ENCODE data around the gene MAMDC4.
"Not testable (repeated sequence)": the region's sequence is repeated elsewhere in the genome, so short reads cannot be mapped to it uniquely, and the experiment has no call there.

Gene MAMDC4

DNA sequence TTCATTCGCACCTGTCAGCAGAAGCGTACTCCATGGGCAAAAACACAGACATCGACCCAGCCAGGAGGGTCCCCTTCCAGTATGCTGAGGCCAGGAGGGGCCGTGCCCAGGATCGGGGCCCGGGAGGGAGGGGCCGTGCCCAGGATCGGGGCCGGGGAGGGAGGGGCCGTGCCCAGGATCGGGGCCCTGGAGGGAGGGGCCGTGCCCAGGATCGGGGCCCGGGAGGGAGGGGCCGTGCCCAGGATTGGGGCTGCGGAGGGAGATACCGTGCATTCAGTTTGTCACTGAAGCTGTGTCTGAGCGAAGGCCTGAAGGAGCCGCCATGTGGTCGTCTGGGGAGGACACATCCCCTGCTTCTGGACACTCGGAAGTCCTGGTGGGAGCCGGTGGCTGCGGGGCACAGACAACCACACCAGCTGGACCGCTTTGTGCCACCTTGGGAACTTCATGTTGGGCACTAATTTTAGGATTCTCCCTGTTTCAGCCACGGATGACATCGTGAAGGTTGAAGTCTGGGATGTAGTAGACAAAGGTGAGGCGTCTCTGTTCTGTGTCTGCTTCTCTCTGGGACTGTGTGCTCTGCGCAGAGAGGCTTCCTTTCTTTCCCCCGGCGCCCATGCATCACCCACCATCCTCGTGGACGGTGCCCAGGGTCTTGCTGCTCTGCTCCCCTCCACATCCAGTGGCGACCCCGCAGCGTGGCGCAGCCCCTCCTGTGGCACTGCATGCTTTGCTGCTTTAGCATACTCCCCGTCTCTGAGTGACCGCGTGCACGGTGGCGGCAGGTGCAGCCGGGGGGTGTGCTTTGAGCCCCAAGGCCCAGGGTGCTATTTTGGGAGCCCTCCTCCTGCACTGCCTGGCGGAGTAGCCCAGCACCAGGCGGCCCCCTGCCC, 26.6 kb upstream of the MAMDC4 start:
- DNase-seq (ENCODE audit: low spot score), result no peak

GRCh38 chr9:136826188-136826541, 26.0 kb upstream of the MAMDC4 start:
- no peak for DNase-seq (ENCODE audit: low spot score)

- no peak for DNase-seq (ENCODE audit: low spot score)
Measured at GRCh38 chr9:136826703-136827582, 25.2 kb upstream of the MAMDC4 start.

DNA sequence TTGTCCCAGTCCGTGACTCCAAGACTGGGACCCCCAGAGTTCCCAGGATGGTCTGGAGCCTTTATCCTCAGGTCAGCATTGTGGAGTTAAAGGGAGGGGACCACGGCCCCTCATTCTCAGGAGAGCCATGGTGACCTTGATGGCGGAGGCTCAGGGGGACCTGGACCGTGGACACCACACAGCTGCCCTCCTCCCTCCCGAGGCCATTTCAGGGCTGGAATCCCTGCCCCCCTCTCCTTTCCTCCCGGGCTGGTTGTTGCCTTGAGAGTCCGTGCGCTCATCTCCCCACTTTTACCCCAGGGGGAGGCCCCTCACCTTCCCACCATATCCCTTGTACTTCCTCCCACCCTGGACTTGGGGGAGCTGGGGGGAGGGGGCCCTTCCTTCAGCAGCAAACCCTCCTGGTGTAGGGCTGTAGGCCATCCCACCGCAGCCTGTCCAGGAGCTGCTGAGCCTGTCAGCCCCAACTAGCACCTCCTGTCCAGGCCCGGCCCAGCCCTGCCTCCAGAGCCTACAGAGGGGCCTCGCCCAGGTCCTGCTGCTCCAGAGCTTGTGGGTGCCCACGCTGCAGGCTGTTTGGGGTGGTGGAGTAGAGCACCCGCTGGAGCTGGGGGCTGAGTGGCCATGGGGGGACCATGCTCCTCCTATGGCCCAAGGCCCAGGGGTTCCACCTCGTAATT, 24.2 kb upstream of the MAMDC4 start:
- no peak for DNase-seq (ENCODE audit: low spot score)

DNA sequence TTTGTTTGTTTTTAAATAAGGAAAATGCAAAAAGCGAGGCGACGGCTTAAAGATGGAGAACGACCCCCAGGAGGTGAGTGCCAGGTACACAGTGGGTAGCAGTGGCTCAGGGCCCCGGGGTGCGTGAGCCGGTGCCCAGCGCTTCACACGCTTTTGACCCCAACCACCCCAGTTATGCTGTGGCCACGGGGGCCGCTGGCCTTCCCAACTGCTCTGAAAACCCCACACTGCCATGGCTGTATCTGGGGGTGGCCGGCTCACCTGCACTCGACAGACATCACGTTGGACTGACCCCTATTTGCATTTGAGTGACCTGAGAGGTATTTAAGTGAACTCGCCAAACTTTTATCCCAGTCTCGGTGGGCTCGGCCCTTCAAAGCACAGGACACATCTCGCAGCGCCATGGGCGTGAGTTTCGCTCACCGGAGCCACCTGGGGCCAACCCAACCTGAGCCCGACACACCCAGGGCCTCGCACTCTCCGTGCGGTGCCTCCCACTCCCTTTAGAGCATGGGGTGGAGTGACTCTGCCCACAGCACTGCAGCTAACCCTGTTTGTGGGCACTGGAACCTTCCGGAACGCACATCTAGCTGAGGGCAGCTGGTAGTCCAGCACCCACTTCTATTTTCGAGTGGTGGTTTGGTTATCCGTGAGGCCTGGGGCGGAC, 23.5 kb upstream of the MAMDC4 start:
- no peak for DNase-seq (ENCODE audit: low spot score)

- no peak for DNase-seq (ENCODE audit: low spot score)
Measured at GRCh38 chr9:136829412-136829811, 22.7 kb upstream of the MAMDC4 start.

DNA sequence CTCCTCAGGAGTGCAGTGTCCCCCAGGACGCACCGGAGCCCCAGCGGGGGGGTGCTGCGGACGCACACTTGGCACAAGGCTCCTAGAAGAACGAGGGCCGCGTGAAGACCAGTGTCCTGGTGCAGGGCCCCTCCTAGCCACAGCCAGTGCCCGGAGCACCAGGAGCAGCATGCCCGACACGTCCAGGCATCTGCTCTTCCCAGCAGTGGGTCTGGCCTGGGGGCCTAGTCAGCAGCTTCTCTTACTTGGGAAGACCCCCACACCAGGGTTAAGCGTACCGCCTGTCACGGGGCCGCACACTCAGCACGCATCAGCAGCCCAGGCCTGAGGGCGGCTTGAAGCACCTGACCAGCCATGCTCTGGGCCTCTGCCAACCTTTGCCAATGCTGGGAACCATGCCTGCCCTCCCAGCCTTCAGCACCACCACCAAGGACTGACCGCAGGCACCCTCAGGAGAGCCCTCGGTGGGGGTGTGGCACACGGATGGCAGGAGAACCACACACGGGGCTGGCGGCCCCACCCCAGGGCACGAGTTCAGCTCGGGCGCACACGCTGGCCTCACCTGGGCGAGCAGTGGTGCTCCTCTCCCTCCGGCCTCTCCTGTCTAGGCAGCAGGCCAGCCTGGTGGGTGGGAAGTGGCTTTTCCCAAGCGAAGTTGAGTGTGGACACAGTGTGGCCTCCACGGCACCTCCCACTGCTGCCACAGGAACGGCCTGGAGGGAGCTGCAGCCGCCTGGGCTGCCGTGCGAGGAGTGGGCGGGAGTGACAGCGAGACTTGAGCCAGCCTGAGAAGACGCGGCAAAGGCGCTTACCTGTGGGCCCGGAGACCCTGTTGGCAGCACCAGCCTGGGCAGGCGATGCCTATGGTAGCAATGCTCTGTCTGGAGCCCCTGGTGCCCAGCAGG, 21.9 kb upstream of the MAMDC4 start:
- DNase-seq (ENCODE audit: low spot score), result no peak

DNA sequence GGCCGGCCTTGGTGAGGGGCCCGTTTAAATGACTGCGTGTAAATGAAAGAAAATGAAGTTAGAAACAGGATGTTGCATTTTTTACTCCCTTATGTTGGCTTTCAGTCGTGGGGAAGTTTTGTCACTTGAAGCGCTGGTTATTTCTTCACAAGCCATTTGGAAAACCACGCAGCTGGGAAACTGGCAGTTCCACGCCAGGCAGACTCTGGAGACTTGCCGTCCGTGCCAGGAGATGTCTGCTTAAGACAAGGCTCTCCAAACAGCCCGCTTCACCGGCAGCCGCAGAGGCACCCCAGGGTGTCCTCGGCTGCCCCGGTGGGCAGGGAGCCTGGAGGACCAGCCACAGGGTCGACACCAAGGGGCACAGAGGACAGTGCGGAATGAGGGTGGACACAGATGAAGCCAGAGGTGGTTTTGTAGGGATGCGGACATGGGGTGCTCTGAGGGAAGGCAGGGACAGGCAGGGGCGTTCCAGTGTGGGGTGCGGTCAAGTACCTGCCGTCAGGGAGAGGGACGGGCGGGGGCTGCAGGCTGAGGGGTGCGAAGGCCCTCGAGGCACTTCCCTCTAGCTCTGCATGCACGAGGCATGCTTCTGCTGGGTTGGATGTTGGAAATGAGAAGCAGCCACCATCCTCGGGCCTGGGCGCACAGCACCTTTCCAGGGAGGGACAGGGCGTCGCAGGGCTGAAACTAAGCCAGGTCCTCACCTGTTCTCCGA, 21.0 kb upstream of the MAMDC4 start:
- no peak for DNase-seq (ENCODE audit: low spot score)

- DNase-seq (ENCODE audit: low spot score), result no peak
Measured at GRCh38 chr9:136831720-136832104, 20.4 kb upstream of the MAMDC4 start.

- DNase-seq (ENCODE audit: low spot score), result no peak
Measured at GRCh38 chr9:136832581-136832980, 19.6 kb upstream of the MAMDC4 start.

DNA sequence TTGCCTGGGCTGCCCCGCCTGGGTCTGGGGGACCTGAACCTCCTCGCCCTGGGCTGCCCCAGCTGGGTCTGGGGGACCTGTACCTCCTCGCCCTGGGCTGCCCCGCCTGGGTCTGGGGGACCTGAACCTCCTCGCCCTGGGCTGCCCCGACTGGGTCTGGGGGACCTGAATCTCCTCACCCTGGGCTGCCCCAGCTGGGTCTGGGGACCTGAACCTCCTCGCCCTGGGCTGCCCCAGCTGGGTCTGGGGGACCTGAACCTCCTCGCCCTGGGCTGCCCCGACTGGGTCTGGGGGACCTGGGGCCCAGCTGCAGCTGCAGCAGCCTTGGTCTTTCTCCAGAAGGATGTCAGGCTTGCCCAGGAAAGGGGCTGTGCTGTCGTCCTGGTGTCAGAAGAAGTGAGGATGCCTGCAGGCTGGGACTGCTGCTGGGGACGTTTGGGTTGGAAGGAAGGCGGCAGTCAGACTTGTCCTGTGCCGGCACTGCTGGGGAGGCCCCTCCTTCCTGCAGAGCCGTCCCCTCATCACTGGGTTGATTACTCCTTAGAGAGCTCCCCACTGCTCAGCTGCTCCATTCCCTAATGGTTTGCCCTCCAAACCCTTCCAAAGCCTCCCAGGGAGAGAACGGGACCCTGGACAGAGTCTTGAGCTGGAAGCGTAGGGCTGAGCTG, 18.6 kb upstream of the MAMDC4 start:
- DNase-seq (ENCODE audit: low spot score), result not testable (repeated sequence)

DNA sequence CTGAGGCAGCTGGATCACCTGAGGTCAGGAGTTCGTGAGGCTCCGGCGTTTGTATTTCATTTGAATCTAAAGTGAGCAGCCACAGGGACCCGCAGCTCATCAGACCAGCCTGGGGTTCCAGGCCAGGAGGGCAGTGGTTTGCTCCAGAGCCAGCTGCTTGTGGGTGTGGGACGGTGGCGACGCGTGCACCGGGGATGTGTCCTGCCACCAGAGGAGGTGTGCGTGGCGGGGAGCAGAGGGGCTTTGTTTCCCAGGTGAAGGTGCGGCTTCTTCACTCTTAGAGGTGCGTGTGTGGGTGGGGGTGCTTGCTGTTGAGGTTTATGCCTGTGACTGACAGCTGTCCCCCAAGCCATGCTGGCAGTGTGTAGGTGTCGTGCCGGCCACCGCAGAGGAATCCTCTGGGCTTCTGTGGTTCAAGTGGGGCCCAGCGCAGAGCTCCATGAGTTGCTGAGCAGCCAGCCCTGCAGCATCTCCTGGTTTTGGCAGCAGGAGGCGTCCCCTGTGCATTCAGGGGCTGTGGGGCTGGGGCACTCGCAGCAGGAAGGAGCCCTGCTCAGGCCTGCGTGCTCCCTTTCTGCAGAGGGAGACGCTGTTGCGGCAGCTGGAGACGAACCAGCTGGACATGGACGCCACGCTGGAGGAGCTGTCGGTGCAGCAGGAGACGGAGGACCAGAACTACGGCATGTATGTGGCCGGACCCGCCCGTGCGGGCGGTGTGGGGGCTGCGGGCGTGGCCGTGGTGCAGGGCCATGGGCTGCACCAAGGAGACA, 16.8 kb upstream of the MAMDC4 start:
- DNase-seq (ENCODE audit: low spot score), result no peak

- DNase-seq (ENCODE audit: low spot score), result no peak
Measured at GRCh38 chr9:136835932-136836904, 15.9 kb upstream of the MAMDC4 start.

DNA sequence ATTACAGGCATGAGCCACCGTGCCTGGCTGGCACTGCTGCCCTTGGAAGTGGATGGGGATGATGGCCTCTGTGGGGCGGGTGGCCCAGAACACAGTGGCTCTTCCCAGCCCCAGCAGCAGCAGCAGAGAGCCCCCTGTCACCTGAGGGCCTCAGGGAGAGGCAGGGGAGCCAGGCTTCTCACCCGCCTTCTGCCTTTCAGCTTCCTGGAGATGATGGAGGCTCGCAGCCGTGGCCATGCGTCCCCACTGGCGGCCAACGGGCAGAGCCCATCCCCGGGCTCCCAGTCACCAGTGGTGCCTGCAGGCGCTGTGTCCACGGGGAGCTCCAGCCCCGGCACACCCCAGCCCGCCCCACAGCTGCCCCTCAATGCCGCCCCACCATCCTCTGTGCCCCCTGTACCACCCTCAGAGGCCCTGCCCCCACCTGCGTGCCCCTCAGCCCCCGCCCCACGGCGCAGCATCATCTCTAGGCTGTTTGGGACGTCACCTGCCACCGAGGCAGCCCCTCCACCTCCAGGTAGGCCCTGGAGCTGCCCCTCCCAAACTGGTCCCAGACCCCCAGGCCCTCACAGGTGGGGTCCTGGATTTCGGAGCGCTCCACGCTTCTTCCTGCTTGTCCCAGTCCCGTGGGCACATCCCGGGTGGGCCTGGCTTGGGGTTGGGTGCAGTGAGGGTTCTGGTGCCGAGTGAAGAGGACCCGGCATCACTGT, 14.8 kb upstream of the MAMDC4 start:
- no peak for DNase-seq (ENCODE audit: low spot score)

- DNase-seq (ENCODE audit: low spot score), result not testable (repeated sequence)
Measured at GRCh38 chr9:136837856-136838277, 14.3 kb upstream of the MAMDC4 start.

DNA sequence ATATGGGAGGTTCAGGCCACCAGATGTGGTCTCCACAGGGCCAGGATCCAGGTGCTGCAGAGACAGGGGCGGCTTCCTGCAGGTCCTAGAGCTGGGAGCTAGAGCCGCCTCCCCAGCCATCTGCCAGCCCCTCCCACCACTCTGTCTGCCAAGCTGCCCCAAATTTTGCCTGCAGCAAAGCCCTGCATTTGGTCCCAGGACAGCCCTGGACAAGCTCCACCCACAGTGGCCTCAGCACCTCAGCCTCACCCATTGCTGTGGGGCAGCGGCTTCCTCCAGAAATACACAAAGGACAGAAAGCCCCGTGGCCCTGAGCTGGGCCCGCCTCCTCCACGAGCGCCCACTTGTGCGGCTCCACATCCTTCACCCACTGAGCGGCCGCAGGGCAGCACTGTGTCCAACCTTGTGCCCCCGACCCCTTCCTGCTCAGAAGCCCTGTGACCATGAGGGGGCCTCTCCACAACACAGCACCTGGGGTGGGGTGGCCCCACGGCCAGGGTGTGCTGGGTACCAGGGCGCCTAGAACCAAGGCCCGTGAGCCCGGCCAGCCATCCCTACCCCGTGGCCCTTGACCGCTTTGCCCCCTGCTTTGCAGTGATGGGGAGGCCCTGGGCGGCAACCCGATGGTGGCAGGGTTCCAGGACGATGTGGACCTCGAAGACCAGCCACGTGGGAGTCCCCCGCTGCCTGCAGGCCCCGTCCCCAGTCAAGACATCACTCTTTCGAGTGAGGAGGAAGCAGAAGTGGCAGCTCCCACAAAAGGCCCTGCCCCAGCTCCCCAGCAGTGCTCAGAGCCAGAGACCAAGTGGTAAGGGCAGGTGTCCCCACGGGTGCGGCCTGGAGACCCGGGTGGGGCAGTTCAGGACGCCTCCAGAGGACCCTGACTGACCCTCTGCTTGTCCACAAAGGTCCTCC, 13.6 kb upstream of the MAMDC4 start:
- no peak for DNase-seq (ENCODE audit: low spot score)
